Mucosa of rectum (tissue), 2 donors: Measurements from ENCODE around the gene FUBP1.
"Not testable (repeated sequence)": the region's sequence is repeated elsewhere in the genome, so short reads cannot be mapped to it uniquely, and the experiment has no call there.

Source experiments
- H3K27ac ChIP-seq, 2 donors: one replicate each; pipeline ENCODE4 v1.7.0; 2013; ENCODE audit warnings: inconsistent platforms in 2 of 2, low read depth in 2 of 2, low read length in 2 of 2
- H3K27me3 ChIP-seq, 2 donors: one replicate each; pipeline ENCODE4 v1.7.0; 2013; ENCODE audit warnings: low read length in 2 of 2; ENCODE audit not compliant: control insufficient read depth in 2 of 2, insufficient read depth in 2 of 2
- H3K36me3 ChIP-seq, 2 donors: one replicate each; pipeline ENCODE4 v1.7.0; 2013; ENCODE audit warnings: low read length in 2 of 2; ENCODE audit not compliant: control insufficient read depth in 2 of 2, insufficient read depth in 2 of 2
- H3K4me1 ChIP-seq, 2 donors: one replicate each; pipeline ENCODE4 v1.7.0; 2013; ENCODE audit warnings: low read length in 2 of 2, mild to moderate bottlenecking in 1 of 2; ENCODE audit not compliant: control insufficient read depth in 2 of 2, insufficient read depth in 2 of 2
- H3K4me3 ChIP-seq, 2 donors: one replicate each; pipeline ENCODE4 v1.7.0; 2013; ENCODE audit warnings: low read length in 2 of 2
- H3K9ac ChIP-seq, 2 donors: one replicate each; pipeline ENCODE4 v1.7.0; 2013; ENCODE audit warnings: low read length in 2 of 2, low read depth in 1 of 2, mild to moderate bottlenecking in 1 of 2
- H3K9me3 ChIP-seq, 2 donors: one replicate each; pipeline ENCODE4 v1.7.0; 2013; ENCODE audit warnings: low read length in 2 of 2; ENCODE audit not compliant: control insufficient read depth in 2 of 2
- donor health status: healthy.
- donor health status: Normal muscosa, but diverticular disease.

FUBP1 gene

DNA sequence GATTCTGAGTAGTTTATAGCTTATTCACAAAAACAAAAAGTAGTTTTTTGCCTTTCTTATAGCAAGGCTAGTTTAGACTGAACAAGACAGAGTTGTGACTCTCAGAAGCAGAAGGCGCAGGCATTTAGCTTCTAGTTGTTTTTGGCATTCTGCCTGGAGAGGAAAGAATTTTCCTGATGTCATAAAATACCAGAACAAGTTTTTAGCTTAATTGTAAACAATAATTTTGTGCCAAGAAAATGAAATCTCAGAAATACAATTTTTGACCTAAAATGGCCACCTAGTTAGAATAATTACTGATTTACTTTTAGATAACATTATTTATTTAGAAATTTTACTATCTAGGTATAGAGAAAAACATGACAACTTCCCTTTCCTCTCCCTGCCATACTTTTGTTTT is 26.9 kb upstream of the FUBP1 start:
- H3K27ac ChIP-seq: peak overlapping the region; percentile 85 to 96
- no peaks in the 10 kb centered on the region for H3K36me3 ChIP-seq
- peak overlapping the region; percentile 78 to 82 for H3K9ac ChIP-seq
- H3K4me1 ChIP-seq: peaks cover 2 to 5% of the 10 kb centered on the region in 2 donors
- H3K27me3 ChIP-seq: no peaks in the 10 kb centered on the region
- H3K4me3 ChIP-seq: peak overlapping the region; percentile 74 to 88
- no peaks in the 10 kb centered on the region for H3K9me3 ChIP-seq

GRCh38 chr1:78005448-78005722 is 26.5 kb upstream of the FUBP1 start:
- H3K27ac ChIP-seq: peak overlapping the region; percentile 85 to 96
- peak overlapping the region; percentile 78 to 82 for H3K9ac ChIP-seq
- peak overlapping the region; percentile 74 to 88 for H3K4me3 ChIP-seq
- H3K4me1 ChIP-seq: peaks cover 2 to 5% of the 10 kb centered on the region in 2 donors
- no peaks in the 10 kb centered on the region for H3K9me3 ChIP-seq
- H3K27me3 ChIP-seq: no peaks in the 10 kb centered on the region
- no peaks in the 10 kb centered on the region for H3K36me3 ChIP-seq

DNA sequence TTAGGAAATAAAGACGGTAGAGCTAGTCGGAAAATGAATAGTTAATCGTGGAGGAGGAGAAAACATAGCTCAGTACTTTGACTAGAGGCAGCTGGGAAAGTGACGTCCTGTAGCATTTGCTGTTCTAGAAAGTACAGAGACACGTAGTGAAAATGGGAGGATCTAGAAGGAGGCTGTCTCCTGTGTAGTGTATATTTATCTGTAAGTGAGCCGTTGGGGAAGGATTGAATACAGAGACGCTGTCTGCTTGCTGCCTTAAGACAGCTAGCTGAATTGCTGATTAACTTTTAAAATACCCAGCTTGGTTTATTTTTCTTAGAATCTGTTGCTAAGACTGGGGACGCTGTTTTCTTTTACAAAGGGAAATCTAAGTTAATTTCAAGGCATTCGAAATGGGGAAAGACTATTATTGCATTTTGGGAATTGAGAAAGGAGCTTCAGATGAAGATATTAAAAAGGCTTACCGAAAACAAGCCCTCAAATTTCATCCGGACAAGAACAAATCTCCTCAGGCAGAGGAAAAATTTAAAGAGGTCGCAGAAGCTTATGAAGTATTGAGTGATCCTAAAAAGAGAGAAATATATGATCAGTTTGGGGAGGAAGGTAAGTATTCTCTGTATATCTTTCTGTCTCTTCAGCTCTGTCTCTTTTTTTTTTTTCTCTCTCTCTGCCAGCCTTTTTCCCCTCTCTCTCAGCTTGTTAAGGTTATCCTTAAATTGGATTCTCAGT is 26.0 kb upstream of the FUBP1 start, which contains the start of gene DNAJB4:
Gene DNAJB4, plus strand, starts transcription at position 221 of the 729 bp plus-strand sequence. Its CDS starts 172 bp downstream, at position 393.
- peak within 1 kb of the TSS; percentile 74 to 88 for H3K4me3 ChIP-seq
- peak within 1 kb of the TSS; percentile 78 to 82 for H3K9ac ChIP-seq
- no peaks in the 10 kb centered on the region for H3K27me3 ChIP-seq
- peaks cover 2 to 5% of the 10 kb centered on the region in 2 donors for H3K4me1 ChIP-seq
- H3K9me3 ChIP-seq: no peaks in the 10 kb centered on the region
- no peaks in the 10 kb centered on the region for H3K36me3 ChIP-seq
- H3K27ac ChIP-seq: peak within 1 kb of the TSS; percentile 85 to 96

DNA sequence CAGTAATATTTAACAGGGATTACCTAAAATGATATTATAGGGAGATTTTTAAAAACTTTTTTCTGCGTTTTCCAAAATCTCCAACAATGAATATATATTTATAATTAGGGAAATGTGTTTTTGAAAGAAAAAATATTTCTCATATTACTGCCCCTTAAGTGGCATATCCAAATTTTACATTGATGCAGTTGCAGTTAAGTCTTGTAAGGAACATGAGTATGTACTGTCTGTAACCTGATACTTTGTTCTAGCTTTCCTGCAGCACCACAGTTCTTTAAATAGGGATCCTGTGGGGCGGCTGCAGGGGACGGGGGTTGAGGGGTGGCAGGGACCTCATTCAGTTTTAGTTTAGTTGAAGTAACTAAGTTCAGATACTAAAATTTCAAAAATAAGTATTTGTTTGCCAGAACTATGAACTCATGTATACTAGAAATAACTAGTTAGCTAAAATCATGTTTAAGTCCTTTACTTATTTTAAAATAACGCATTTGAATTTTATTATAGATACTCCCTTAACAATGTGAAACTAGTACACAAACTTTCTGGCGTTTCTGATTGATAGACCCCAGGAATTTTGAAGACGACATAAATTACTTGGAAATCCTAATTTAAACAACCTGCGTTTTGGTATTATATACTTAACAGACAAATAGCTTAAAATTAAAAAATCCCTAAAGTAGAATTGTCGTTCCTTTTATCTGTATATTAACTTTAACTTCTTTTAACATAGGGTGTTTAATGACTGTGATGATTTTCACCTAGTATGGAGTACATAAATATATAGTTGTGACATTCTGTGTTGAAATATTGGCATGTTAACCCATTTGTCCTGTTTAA is 25.2 kb upstream of the FUBP1 start:
- Histone ChIP-seq H3K27me3 (no peaks in the 10 kb centered on the region), H3K36me3 (no peaks in the 10 kb centered on the region), H3K9ac (peak overlapping the region; percentile 78 to 82), H3K4me1 (peaks cover 2 to 5% of the 10 kb centered on the region in 2 donors), H3K9me3 (no peaks in the 10 kb centered on the region), H3K4me3 (peak overlapping the region; percentile 74 to 88), H3K27ac (peak overlapping the region; percentile 85 to 96)

GRCh38 chr1:78003070-78003746 is 24.3 kb upstream of the FUBP1 start:
- peaks cover 2 to 5% of the 10 kb centered on the region in 2 donors for H3K4me1 ChIP-seq
- H3K27ac ChIP-seq: peak overlapping the region in 1 of 2 donors; percentile 37
- no peaks in the 10 kb centered on the region for H3K9me3 ChIP-seq
- H3K4me3 ChIP-seq: no peak overlapping the region
- H3K27me3 ChIP-seq: no peaks in the 10 kb centered on the region
- no peak overlapping the region for H3K9ac ChIP-seq
- H3K36me3 ChIP-seq: no peaks in the 10 kb centered on the region

GRCh38 chr1:78000536-78000935 is 21.7 kb upstream of the FUBP1 start:
- not testable (repeated sequence) for H3K27ac ChIP-seq, H3K9me3 ChIP-seq, H3K4me3 ChIP-seq, H3K36me3 ChIP-seq, H3K9ac ChIP-seq, H3K27me3 ChIP-seq, H3K4me1 ChIP-seq

DNA sequence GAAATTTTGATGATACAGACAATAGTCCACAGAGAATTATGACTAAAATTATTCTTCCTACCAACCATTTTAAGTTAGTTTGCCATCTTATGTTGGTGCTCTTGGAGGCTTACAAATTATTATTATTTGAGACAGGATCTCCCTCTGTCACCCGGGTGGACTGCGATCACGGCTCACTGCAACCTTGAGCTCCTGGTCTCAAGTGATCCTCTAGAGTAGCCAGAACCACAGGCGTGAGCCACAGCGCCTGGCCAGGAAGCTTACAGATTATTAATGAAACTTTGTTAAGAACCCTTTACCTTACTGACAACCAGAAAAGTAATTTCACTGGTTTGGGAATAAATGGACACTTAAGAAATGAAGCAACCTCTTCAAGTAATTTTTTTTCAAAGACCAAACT is 17.9 kb upstream of the FUBP1 start:
- peaks cover 0 to 3% of the 10 kb centered on the region in 2 donors for H3K4me1 ChIP-seq

GRCh38 chr1:77994117-77994705 is 15.3 kb upstream of the FUBP1 start:
- no peak overlapping the region for H3K9ac ChIP-seq
- H3K36me3 ChIP-seq: no peaks in the 10 kb centered on the region
- H3K4me1 ChIP-seq: peaks cover 0 to 5% of the 10 kb centered on the region in 2 donors
- no peaks in the 10 kb centered on the region for H3K27me3 ChIP-seq
- H3K9me3 ChIP-seq: no peaks in the 10 kb centered on the region
- H3K27ac ChIP-seq: no peak overlapping the region
- H3K4me3 ChIP-seq: no peak overlapping the region

More for the DNA sequence above, 17.9 kb upstream of the FUBP1 start:
- no peak overlapping the region for H3K9ac ChIP-seq
- H3K27ac ChIP-seq: no peak overlapping the region
- no peaks in the 10 kb centered on the region for H3K36me3 ChIP-seq
- H3K9me3 ChIP-seq: no peaks in the 10 kb centered on the region
- H3K4me3 ChIP-seq: no peak overlapping the region
- no peaks in the 10 kb centered on the region for H3K27me3 ChIP-seq

DNA sequence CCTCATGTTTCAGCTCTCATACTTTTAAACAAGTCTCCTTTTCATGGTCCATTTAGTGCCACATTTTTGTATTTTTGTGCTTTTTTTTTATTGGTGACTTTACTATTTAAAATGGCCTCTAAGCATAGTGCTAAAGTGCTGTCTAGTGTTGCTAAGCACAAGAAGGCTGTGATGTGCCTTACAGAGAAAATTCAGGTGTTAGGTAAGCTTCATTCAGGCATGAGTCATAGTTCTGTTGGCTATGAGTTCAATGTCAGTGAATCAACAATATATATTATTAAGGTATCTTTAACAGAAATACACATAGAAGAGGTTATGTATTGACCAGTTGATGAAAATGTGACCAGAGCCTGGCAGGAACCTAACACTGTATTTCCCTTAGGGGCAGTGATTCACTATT is 12.8 kb upstream of the FUBP1 start:
- H3K27me3 ChIP-seq: no peaks in the 10 kb centered on the region
- H3K27ac ChIP-seq: no peak overlapping the region
- no peak overlapping the region for H3K9ac ChIP-seq
- H3K4me1 ChIP-seq: peaks cover 0 to 5% of the 10 kb centered on the region in 2 donors
- H3K36me3 ChIP-seq: no peaks in the 10 kb centered on the region
- no peaks in the 10 kb centered on the region for H3K9me3 ChIP-seq
- no peak overlapping the region for H3K4me3 ChIP-seq
